Esophagus squamous epithelium (tissue), 5 donors: ENCODE results near the gene AIFM2. TPM values are rescaled to one million over a fixed set of nuclear protein-coding genes. Genes with fewer than 3 reads are reported as not detected.

Experiments
- DNase-seq: peaks from one replicate; lab custom pipeline; 2025; lab: John Stamatoyannopoulos, UW
- H3K27ac ChIP-seq, 4 donors: fragments of 200-600 bp; sonication (generic); one replicate each; pipeline ENCODE4 v1.5.1; 2016 to 2019; ENCODE audit warnings: mild to moderate bottlenecking in 1 of 4
- H3K27me3 ChIP-seq, 4 donors: fragments of 200-600 bp; sonication (generic); 1 replicate in 3 of 4; 2 replicates in 1 of 4; pipeline versions ENCODE4 v1.5.1 to v1.6.0; 2017 to 2021; ENCODE audit warnings: antibody characterized with exemption in 1 of 4
- H3K36me3 ChIP-seq, 3 donors: fragments of 200-600 bp; sonication (generic); one replicate each; pipeline ENCODE4 v1.5.1; 2016 to 2019
- H3K4me1 ChIP-seq, 3 donors: fragments of 200-600 bp; sonication (generic); one replicate each; pipeline ENCODE4 v1.5.1; 2017 to 2019
- H3K4me3 ChIP-seq, 4 donors: fragments of 200-600 bp; sonication (generic); 1 replicate in 3 of 4; 2 replicates in 1 of 4; pipeline ENCODE4 v1.5.1; 2016 to 2019; ENCODE audit warnings: mild to moderate bottlenecking in 2 of 4, moderate library complexity in 1 of 4
- H3K9me3 ChIP-seq, 3 donors: fragments of 200-600 bp; sonication (generic); one replicate each; pipeline ENCODE4 v1.5.1; 2016 to 2019
- POLR2A ChIP-seq, 4 donors: fragments of 450-650 bp; IDR thresholded peaks; one replicate each; pipeline ENCODE4 v1.6.1; 2017; ENCODE audit warnings: antibody characterized with exemption in 4 of 4, mild to moderate bottlenecking in 4 of 4, moderate library complexity in 3 of 4
- WGBS, 2 donors: methylation state at CpG; one replicate each; pipeline ENCODE4 v1.1.5; 2018; 5-methylcytosine and 5-hydroxymethylcytosine counted together
- intact Hi-C: fragments of 100-400 bp; cut with DNase I; formaldehyde crosslinking; loops from one replicate; pipeline ENCODE4 v1.15.0; 2022
- total RNA-seq, 4 donors: library from RNA; depleted of rRNA; stranded (reverse); fragments of >200 nt; gene quantifications; one replicate each; pipeline ENCODE4 v1.1.0, GENCODE V29; 2016
- TF ChIP-seq, protein P1 (sequence below), 6 experiments: fragments of 450-650 bp in 4 of 6; fragments of 200-600 bp in 2 of 6; sonication (generic) in 2 of 6; IDR thresholded peaks; one replicate each; pipeline ENCODE4 v1.5.1; 2016 to 2019; ENCODE audit warnings: antibody characterized with exemption in 6 of 6, mild to moderate bottlenecking in 4 of 6, moderate library complexity in 4 of 6
- donor health status: DM: yes; HTN: yes; CAD: no.

AIFM2 gene
- total RNA-seq, 4 donors from 2014 or later = 4.9 to 13.4 (median 9.3) TPM

DNA sequence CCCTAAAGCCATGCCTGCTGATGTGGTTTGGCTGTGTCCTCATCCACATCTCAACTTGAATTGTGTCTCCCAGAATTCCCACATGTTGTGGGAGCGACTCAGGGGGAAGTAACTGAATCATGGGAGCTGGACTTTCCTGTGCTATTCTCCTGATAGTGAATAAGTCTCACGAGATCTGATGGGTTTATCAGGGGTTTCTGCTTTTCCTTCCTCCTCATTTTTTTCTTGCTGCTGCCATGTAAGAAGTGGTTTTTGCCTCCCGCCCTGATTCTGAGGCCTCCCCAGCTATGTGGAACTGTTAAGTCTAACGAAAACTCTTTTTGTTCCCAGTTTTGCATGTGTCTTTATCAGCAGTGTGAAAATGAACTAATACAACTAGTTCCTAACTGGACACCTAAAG, 68.1 kb downstream of the AIFM2 start:
- Histone ChIP-seq H3K4me3 (no peak overlapping the region), H3K27me3 (no peaks in the 10 kb centered on the region), H3K27ac (no peak overlapping the region), H3K9me3 (no peaks in the 10 kb centered on the region), H3K4me1 (no peaks in the 10 kb centered on the region), H3K36me3 (peaks cover 0 to 6% (median 0%) of the 10 kb centered on the region in 3 donors)
- intact Hi-C loops = no loop called here
- TF ChIP-seq, protein P1, sequence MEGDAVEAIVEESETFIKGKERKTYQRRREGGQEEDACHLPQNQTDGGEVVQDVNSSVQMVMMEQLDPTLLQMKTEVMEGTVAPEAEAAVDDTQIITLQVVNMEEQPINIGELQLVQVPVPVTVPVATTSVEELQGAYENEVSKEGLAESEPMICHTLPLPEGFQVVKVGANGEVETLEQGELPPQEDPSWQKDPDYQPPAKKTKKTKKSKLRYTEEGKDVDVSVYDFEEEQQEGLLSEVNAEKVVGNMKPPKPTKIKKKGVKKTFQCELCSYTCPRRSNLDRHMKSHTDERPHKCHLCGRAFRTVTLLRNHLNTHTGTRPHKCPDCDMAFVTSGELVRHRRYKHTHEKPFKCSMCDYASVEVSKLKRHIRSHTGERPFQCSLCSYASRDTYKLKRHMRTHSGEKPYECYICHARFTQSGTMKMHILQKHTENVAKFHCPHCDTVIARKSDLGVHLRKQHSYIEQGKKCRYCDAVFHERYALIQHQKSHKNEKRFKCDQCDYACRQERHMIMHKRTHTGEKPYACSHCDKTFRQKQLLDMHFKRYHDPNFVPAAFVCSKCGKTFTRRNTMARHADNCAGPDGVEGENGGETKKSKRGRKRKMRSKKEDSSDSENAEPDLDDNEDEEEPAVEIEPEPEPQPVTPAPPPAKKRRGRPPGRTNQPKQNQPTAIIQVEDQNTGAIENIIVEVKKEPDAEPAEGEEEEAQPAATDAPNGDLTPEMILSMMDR (IDR thresholded peaks at IDR 0.05) = no peak
- TF ChIP-seq POLR2A (IDR thresholded peaks at IDR 0.05) = no peak
- no peak for DNase-seq
- WGBS, 2 donors = 84 to 97% methylated on average over 3 to 4 of the region's 4 CpGs

GRCh38 chr10:70063418-70064098, 69.1 kb downstream of the AIFM2 start:
- TF ChIP-seq, protein P1 (IDR thresholded peaks at IDR 0.05) = no peak
- TF ChIP-seq POLR2A (IDR thresholded peaks at IDR 0.05) = no peak
- intact Hi-C loops = no loop called here
- no peak for DNase-seq

More at GRCh38 chr10:70063418-70064098, 69.1 kb downstream of the AIFM2 start:
- Histone ChIP-seq H3K9me3 (no peaks in the 10 kb centered on the region), H3K27me3 (no peaks in the 10 kb centered on the region), H3K36me3 (peaks cover 0 to 6% (median 0%) of the 10 kb centered on the region in 3 donors), H3K4me3 (no peak overlapping the region), H3K4me1 (no peaks in the 10 kb centered on the region), H3K27ac (no peak overlapping the region)
- 64 to 67% methylated on average over 10 of the region's 10 CpGs for WGBS, 2 donors

Other genes with a start within 250 kb of the AIFM2 start
- gene MACROH2A2, start 80.0 kb downstream of the AIFM2 start, total RNA-seq = 10 to 100 TPM; 19.8 to 32.0 (median 22.4) TPM
- gene TYSND1, start 13.9 kb upstream of the AIFM2 start, total RNA-seq = 10 to 100 TPM; 16.7 to 32.4 (median 21.9) TPM
- gene SAR1A, start 37.7 kb upstream of the AIFM2 start, total RNA-seq = 10 to 100 TPM; 27.3 to 62.4 (median 45.5) TPM
- 100 to 1,000 TPM; 129 to 210 (median 157) TPM for gene PPA1, start 100.6 kb upstream of the AIFM2 start, total RNA-seq
- under 1 TPM in 2 of 4 donors, not detected in 2; 0.19 to 0.32 TPM for gene NPFFR1, start 151.2 kb upstream of the AIFM2 start, total RNA-seq
- 1 to 10 TPM; 2.8 to 5.3 (median 4.7) TPM for gene LRRC20, start 249.8 kb upstream of the AIFM2 start, total RNA-seq